Endodermal cell (in vitro differentiated cells): ENCODE measurements around the gene NGEF. TPM values are rescaled to one million over a fixed set of nuclear protein-coding genes. Genes with fewer than 3 reads are reported as not detected.

Experiments used
- DNase-seq: peaks from one replicate; pipeline ENCODE4 v3.0.0-alpha.2; 2017
- H3K27ac ChIP-seq: 2 replicates; pipeline ENCODE4 v1.5.1; 2013; ENCODE audit warnings: mild to moderate bottlenecking, low read depth, low read length, moderate library complexity
- H3K27me3 ChIP-seq: 2 replicates; pipeline ENCODE4 v1.6.1; 2013; ENCODE audit warnings: mild to moderate bottlenecking, low read length, moderate library complexity; ENCODE audit not compliant: insufficient read depth, control insufficient read depth, poor library complexity, severe bottlenecking
- H3K36me3 ChIP-seq: 2 replicates; pipeline ENCODE4 v1.7.0; 2013; ENCODE audit warnings: mild to moderate bottlenecking, low read length, moderate library complexity; ENCODE audit not compliant: control insufficient read depth, insufficient read depth
- H3K4me1 ChIP-seq: one replicate; pipeline ENCODE4 v1.7.0; 2013; ENCODE audit warnings: low read length; ENCODE audit not compliant: control insufficient read depth, insufficient read depth
- H3K4me3 ChIP-seq: 2 replicates; pipeline ENCODE4 v1.5.1; 2013; ENCODE audit warnings: mild to moderate bottlenecking, low read length, moderate library complexity
- H3K9ac ChIP-seq: 2 replicates; pipeline ENCODE4 v1.6.1; 2013; ENCODE audit warnings: mild to moderate bottlenecking, low read length, moderate library complexity; ENCODE audit not compliant: poor library complexity, severe bottlenecking; ENCODE audit errors: extremely low read depth
- H3K9me3 ChIP-seq: 2 replicates; pipeline ENCODE4 v1.6.1; 2013; ENCODE audit warnings: mild to moderate bottlenecking, low read length, moderate library complexity; ENCODE audit not compliant: control insufficient read depth
- H3K27ac Mint-ChIP-seq: 2 replicates; pipeline ENCODE4 v1.8.0; 2020; ENCODE audit warnings: mixed read lengths
- H3K27me3 Mint-ChIP-seq: 2 replicates; pipeline ENCODE4 v1.8.0; 2021; ENCODE audit warnings: mild to moderate bottlenecking, mixed read lengths; ENCODE audit not compliant: insufficient read depth
- H3K36me3 Mint-ChIP-seq: 2 replicates; pipeline ENCODE4 v1.8.0; 2020; ENCODE audit warnings: low read depth, mixed read lengths
- H3K4me1 Mint-ChIP-seq: 2 replicates; pipeline ENCODE4 v1.8.0; 2020; ENCODE audit warnings: mixed read lengths
- H3K4me3 Mint-ChIP-seq: 2 replicates; pipeline ENCODE4 v1.8.0; 2020; ENCODE audit warnings: mild to moderate bottlenecking, moderate library complexity, mixed read lengths
- H3K9me3 Mint-ChIP-seq: 2 replicates; pipeline ENCODE4 v1.8.0; 2020; ENCODE audit warnings: mild to moderate bottlenecking, mixed read lengths
- WGBS, 2 experiments: methylation state at CpG; one replicate each; pipeline versions ENCODE4 v1.1.5 to v1.1.7; 2013; ENCODE audit warnings: missing lambda C conversion rate in 2 of 2, mixed read lengths in 1 of 2; ENCODE audit not compliant: insufficient coverage in 1 of 2, insufficient read length in 1 of 2; 5-methylcytosine and 5-hydroxymethylcytosine counted together
- total RNA-seq, 2 donors: library from RNA; stranded (reverse); fragmentation: NEBNext Ultra II Directional in 1 of 2; extraction: Animal tissue kit (Norgen Biotek cat#: 25700) in 1 of 2; gene quantifications; 2 replicates in 1 of 2; 3 replicates in 1 of 2; pipeline ENCODE4 v1.2.1, GENCODE V29; 2021
- TF ChIP-seq, protein P1 (sequence below): fragments of 200-600 bp; sonication (generic); conservative IDR thresholded peaks from 2 replicates; pipeline ENCODE4 v1.5.0; 2021; ENCODE audit warnings: antibody characterized with exemption, mild to moderate bottlenecking

NGEF gene
- total RNA-seq, 2 donors from 2014 or later = 1.8 to 2.9 TPM

DNA sequence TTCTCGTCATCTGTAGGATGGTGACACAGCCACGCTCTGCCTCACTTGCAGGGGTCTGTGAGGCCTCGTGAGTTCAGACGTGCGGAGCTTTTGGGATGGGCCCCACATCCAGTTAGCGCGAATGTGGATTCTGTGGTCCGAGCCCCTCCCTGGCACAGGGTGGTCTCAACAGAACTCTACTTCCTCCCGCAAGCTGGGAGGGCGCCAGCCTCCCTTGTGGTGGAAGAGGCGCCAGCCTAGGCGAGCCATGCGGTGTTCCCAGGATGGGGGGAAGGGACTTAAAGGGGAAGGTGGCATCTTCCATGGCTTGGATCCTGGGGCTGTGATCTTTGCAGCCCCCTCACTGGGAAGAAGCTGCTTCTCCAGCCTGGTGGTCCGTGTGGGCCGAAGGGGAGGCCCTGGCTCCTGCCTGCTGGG is 141.6 kb downstream of the NGEF start:
- Mint-ChIP-seq H3K9me3 (no peaks in the 10 kb centered on the region), H3K4me1 (peaks cover 9% of the 10 kb centered on the region), H3K27ac (no peak overlapping the region), H3K27me3 (peaks cover 14% of the 10 kb centered on the region), H3K4me3 (no peak overlapping the region), H3K36me3 (no peaks in the 10 kb centered on the region)
- WGBS, 2 experiments = 76 to 93% methylated on average over 5 to 15 of the region's 15 CpGs
- H3K4me3 ChIP-seq = no peak overlapping the region
- TF ChIP-seq, protein P1, sequence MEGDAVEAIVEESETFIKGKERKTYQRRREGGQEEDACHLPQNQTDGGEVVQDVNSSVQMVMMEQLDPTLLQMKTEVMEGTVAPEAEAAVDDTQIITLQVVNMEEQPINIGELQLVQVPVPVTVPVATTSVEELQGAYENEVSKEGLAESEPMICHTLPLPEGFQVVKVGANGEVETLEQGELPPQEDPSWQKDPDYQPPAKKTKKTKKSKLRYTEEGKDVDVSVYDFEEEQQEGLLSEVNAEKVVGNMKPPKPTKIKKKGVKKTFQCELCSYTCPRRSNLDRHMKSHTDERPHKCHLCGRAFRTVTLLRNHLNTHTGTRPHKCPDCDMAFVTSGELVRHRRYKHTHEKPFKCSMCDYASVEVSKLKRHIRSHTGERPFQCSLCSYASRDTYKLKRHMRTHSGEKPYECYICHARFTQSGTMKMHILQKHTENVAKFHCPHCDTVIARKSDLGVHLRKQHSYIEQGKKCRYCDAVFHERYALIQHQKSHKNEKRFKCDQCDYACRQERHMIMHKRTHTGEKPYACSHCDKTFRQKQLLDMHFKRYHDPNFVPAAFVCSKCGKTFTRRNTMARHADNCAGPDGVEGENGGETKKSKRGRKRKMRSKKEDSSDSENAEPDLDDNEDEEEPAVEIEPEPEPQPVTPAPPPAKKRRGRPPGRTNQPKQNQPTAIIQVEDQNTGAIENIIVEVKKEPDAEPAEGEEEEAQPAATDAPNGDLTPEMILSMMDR = no peak
- no peak overlapping the region for H3K27ac ChIP-seq
- H3K27me3 ChIP-seq = peaks cover 6% of the 10 kb centered on the region
- no peaks in the 10 kb centered on the region for H3K36me3 ChIP-seq
- no peaks in the 10 kb centered on the region for H3K9me3 ChIP-seq
- H3K9ac ChIP-seq = no peak overlapping the region
- H3K4me1 ChIP-seq = no peaks in the 10 kb centered on the region
- DNase-seq = peak; percentile 39

DNA sequence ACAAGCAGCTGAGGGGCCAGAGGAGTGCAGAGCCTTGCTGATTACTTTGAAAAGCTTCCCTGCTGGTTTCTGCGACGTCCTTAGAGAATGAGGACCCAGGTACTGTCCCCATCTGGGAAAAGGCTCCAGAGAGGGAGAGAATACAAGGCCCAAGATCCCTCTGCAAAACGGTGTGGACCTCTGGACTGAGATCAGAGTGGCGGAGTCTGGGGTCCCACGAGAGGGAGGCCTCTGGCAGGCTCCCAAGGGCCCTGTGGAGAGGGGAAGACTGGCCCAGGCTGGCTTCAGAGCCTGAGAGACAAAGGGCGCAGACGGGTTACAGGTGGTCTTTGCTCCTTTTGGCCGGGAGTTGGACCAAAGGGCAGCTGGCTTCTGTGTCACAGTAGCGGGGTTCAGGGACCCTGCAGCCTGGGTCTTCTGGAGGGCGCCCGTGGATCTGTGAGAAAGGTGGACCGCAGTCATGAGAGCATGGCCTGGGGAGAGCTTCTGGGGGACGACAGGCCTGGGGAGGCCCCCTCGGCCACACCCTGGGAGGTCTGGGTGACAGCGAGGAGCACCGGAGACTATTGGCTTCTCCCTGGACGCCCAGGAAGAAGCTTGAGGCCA is 142.2 kb downstream of the NGEF start:
- no peaks in the 10 kb centered on the region for H3K9me3 Mint-ChIP-seq
- no peak overlapping the region for H3K4me3 Mint-ChIP-seq
- H3K27ac Mint-ChIP-seq = no peak overlapping the region
- Histone ChIP-seq H3K4me1 (no peaks in the 10 kb centered on the region), H3K27me3 (peaks cover 6% of the 10 kb centered on the region), H3K9ac (no peak overlapping the region), H3K4me3 (no peak overlapping the region), H3K9me3 (no peaks in the 10 kb centered on the region), H3K36me3 (no peaks in the 10 kb centered on the region), H3K27ac (no peak overlapping the region)
- H3K27me3 Mint-ChIP-seq = peaks cover 14% of the 10 kb centered on the region
- WGBS, 2 experiments = 86 to 88% methylated on average over 12 to 17 of the region's 17 CpGs
- no peaks in the 10 kb centered on the region for H3K36me3 Mint-ChIP-seq
- H3K4me1 Mint-ChIP-seq = peaks cover 9% of the 10 kb centered on the region
- TF ChIP-seq, protein P1 = no peak
- DNase-seq = no peak

DNA sequence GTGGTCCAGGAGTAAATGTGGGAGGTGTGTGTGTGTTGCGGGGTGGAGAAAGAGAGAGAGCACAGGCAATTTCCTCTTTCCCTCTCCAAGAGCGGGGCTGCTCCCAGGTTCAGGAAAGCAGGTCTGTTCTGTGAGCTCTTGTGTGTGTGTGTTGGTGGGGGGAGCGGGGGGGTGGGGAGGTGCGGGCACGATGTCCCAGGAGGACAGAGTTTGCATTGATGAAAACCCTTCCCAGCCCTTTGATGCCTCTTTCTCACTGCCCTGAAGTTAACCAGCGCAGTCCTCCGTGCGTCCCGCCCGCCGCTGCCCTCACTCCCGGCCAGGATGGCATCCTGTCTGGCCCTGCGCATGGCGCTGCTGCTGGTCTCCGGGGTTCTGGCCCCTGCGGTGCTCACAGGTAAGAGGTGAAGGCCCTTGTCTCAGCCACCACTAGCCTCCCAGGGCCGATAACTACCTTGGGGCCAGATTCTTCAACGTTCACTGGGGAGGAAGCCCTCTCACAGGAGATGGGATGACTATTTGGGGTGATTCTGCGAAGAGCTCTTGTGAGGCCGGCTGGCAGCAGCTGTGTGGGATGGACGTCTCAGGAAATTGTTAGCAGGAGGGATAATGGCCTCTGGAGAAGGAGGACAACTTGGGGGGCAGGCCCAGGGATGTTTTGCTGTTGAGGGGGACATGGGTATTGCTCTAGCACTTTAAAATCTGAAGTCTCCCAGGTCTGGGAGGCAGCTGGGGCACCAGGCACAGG is 142.9 kb downstream of the NGEF start, which contains the start of gene SNORC:
Gene SNORC (plus strand): TSS at position 247 of the 748 bp plus-strand sequence. CDS start 78 bp downstream, at position 325.
- Mint-ChIP-seq H3K36me3 (no peaks in the 10 kb centered on the region), H3K4me3 (no peak within 1 kb of the TSS), H3K4me1 (peaks cover 9% of the 10 kb centered on the region), H3K27me3 (peaks cover 8% of the 10 kb centered on the region), H3K27ac (peak within 1 kb of the TSS; percentile 80), H3K9me3 (no peaks in the 10 kb centered on the region)
- no peaks in the 10 kb centered on the region for H3K27me3 ChIP-seq
- peak; percentile 30 for DNase-seq
- H3K9ac ChIP-seq = no peak within 1 kb of the TSS
- TF ChIP-seq, protein P1 = no peak
- H3K36me3 ChIP-seq = no peaks in the 10 kb centered on the region
- no peaks in the 10 kb centered on the region for H3K4me1 ChIP-seq
- no peak within 1 kb of the TSS for H3K27ac ChIP-seq
- WGBS, 2 experiments = 89 to 96% methylated on average over 15 to 17 of the region's 21 CpGs
- no peaks in the 10 kb centered on the region for H3K9me3 ChIP-seq
- no peak within 1 kb of the TSS for H3K4me3 ChIP-seq
